HEK293 (cell line): ENCODE measurements around the gene RBMS1.

ENCODE experiments used
- BCL11A ChIP-seq: fragments of 450-650 bp; formaldehyde crosslinking; IDR thresholded peaks from 2 replicates; pipeline ENCODE4 v1.5.1; 2016; ENCODE audit warnings: low read depth, missing biosample characterization, missing genetic modification characterization
- CTCF ChIP-seq: fragments of 450-650 bp; formaldehyde crosslinking; IDR thresholded peaks from 2 replicates; pipeline ENCODE4 v1.5.1; 2016; ENCODE audit warnings: missing biosample characterization, missing genetic modification characterization
- ZBTB10 ChIP-seq: fragments of 450-650 bp; formaldehyde crosslinking; IDR thresholded peaks from 2 replicates; pipeline ENCODE4 v1.5.1; 2016; ENCODE audit warnings: missing biosample characterization, missing genetic modification characterization
- ZBTB26 ChIP-seq: fragments of 450-650 bp; formaldehyde crosslinking; optimal IDR thresholded peaks from 2 replicates; pipeline ENCODE3; 2016; ENCODE audit warnings: missing biosample characterization, mild to moderate bottlenecking, missing genetic modification characterization
- ZFP41 ChIP-seq: fragments of 450-650 bp; formaldehyde crosslinking; IDR thresholded peaks from 2 replicates; pipeline ENCODE4 v1.5.1; 2016; ENCODE audit warnings: missing biosample characterization, missing genetic modification characterization, borderline replicate concordance
- ZNF157 ChIP-seq: fragments of 450-650 bp; formaldehyde crosslinking; IDR thresholded peaks from 2 replicates; pipeline ENCODE4 v1.5.1; 2016; ENCODE audit warnings: missing biosample characterization, missing genetic modification characterization
- ZNF24 ChIP-seq: fragments of 450-650 bp; formaldehyde crosslinking; IDR thresholded peaks from 2 replicates; pipeline ENCODE4 v1.5.1; 2016; ENCODE audit warnings: missing biosample characterization, missing genetic modification characterization
- ZNF311 ChIP-seq: fragments of 450-650 bp; formaldehyde crosslinking; IDR thresholded peaks from 2 replicates; pipeline ENCODE4 v1.5.1; 2017; ENCODE audit warnings: missing biosample characterization, missing genetic modification characterization, borderline replicate concordance
- ZNF473 ChIP-seq: fragments of 450-650 bp; formaldehyde crosslinking; IDR thresholded peaks from 2 replicates; pipeline ENCODE4 v1.5.1; 2017; ENCODE audit warnings: missing biosample characterization, missing genetic modification characterization
- ZNF544 ChIP-seq: fragments of 450-650 bp; formaldehyde crosslinking; IDR thresholded peaks from 2 replicates; pipeline ENCODE4 v1.5.0; 2017; ENCODE audit warnings: missing biosample characterization, missing genetic modification characterization
- ZNF580 ChIP-seq: fragments of 450-650 bp; formaldehyde crosslinking; IDR thresholded peaks from 2 replicates; pipeline ENCODE4 v1.5.1; 2016; ENCODE audit warnings: missing biosample characterization, missing genetic modification characterization
- ZNF624 ChIP-seq: fragments of 450-650 bp; formaldehyde crosslinking; IDR thresholded peaks from 2 replicates; pipeline ENCODE4 v1.5.1; 2017; ENCODE audit warnings: missing biosample characterization, missing genetic modification characterization
- ZNF660 ChIP-seq: fragments of 450-650 bp; IDR thresholded peaks from 2 replicates; pipeline ENCODE4 v1.5.1; 2018; ENCODE audit warnings: missing biosample characterization, mild to moderate bottlenecking, missing genetic modification characterization
- ZNF792 ChIP-seq: fragments of 450-650 bp; formaldehyde crosslinking; IDR thresholded peaks from 2 replicates; pipeline ENCODE4 v1.5.1; 2016; ENCODE audit warnings: missing biosample characterization, missing genetic modification characterization

- no peak for TF ChIP-seq ZNF544 (tag by site-specific recombination)
- no peak for TF ChIP-seq CTCF (tag by site-specific recombination)
- TF ChIP-seq BCL11A (tag by site-specific recombination): no peak
- TF ChIP-seq ZNF473 (tag by site-specific recombination): no peak
- no peak for TF ChIP-seq ZNF580 (tag by site-specific recombination)
- TF ChIP-seq ZNF311 (tag by site-specific recombination): no peak
- no peak for TF ChIP-seq ZFP41 (tag by site-specific recombination)
- no peak for TF ChIP-seq ZBTB26 (tag by site-specific recombination)
- TF ChIP-seq ZNF792: no peak
- no peak for TF ChIP-seq ZNF157 (tag by site-specific recombination)
- TF ChIP-seq ZBTB10 (tag by site-specific recombination): no peak
- no peak for TF ChIP-seq ZNF624 (tag by site-specific recombination)
- no peak for TF ChIP-seq ZNF24 (tag by site-specific recombination)
- TF ChIP-seq ZNF660: no peak
Observed at GRCh38 chr2:160335441-160335840, 158.2 kb downstream of the RBMS1 start.
